NCI-H460 (cell line): ENCODE measurements around the gene CACNA1C. TPM values are rescaled to one million over a fixed set of nuclear protein-coding genes. Genes with fewer than 3 reads are reported as not detected.

Experiments used
- DNase-seq: peaks from one replicate; pipeline ENCODE4 v3.0.0-alpha.2; 2016; ENCODE audit warnings: low read depth; ENCODE audit errors: extremely low read depth
- total RNA-seq: library from RNA; depleted of rRNA; stranded (reverse); fragments of >200 nt; shearing (Covaris generic); gene quantifications from 2 replicates; pipeline ENCODE4 v1.2.3, GENCODE V29; 2014

Gene CACNA1C
- total RNA-seq, 1 experiment from 2014 or later: 0.37 TPM

GRCh38 chr12:2190085-2190484 is 137.3 kb downstream of the CACNA1C start:
- DNase-seq: no peak

GRCh38 chr12:2190896-2191533 is 138.2 kb downstream of the CACNA1C start:
- DNase-seq: no peak

DNA sequence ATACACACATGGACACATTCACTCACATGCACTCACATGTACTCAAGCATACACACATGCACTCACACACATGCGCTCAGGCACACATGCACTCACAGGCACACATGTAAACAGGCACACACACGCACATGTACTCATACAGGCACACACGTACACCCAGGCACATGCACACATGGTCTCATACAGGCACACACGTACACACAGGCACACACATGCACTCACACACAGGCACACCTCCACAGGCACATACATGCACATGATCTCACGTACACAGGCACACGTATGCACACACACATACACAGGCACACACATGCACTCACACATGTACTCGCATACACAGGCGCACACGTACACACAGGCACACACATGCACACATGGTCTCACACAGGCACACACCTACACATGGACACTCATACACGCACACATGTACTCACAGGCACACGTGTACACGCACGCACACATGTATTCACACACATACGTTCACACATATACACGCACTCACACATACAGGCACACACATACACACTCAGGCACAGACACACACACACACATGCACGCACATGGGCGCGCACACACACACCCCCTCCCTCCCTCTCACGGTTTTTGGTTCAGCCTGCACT is 138.9 kb downstream of the CACNA1C start:
- no peak for DNase-seq

DNA sequence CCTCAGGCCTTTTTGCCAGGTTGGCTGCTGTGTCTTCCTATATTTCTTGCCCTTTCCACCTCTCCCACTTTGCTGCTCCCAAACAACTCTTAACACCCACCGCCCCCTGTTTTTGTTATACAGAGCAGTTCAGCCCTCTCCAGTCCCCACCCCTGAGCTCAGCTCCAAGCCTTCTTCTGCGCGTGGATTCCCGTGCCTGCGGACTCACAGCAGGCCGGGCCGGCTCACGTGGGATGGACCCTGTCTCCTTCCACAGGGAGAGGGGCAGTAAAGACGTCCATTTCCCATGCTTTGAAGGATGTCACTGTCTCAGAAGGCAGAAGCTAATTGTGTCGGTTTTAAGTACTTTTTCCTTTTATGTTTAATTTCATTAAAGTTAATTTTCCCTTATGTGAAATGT is 139.4 kb downstream of the CACNA1C start:
- no peak for DNase-seq

GRCh38 chr12:2194060-2194459 is 141.3 kb downstream of the CACNA1C start:
- no peak for DNase-seq

- no peak for DNase-seq
Observed at GRCh38 chr12:2194571-2194970, 141.8 kb downstream of the CACNA1C start.

DNA sequence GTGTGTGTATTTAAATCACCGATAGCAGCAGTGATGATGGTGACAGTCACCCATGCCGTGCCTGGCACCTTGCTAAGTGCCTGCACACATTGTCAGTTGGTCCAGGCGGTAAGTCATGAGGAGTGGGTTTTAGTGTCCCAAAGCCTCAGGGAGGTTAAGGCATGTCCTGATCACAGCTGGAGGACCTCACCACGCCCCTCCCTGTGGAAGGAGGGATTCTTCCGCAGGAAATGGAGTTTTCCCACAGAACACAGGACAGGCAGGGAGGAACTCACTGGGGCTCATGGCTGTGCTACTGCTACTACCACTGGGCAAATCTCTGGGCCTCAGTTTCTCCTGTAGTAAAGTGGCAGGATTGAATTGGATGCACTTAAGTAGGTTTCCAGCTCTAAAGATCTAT is 142.3 kb downstream of the CACNA1C start:
- DNase-seq: no peak

- DNase-seq: no peak
Observed at GRCh38 chr12:2198005-2198501, 145.3 kb downstream of the CACNA1C start.

DNA sequence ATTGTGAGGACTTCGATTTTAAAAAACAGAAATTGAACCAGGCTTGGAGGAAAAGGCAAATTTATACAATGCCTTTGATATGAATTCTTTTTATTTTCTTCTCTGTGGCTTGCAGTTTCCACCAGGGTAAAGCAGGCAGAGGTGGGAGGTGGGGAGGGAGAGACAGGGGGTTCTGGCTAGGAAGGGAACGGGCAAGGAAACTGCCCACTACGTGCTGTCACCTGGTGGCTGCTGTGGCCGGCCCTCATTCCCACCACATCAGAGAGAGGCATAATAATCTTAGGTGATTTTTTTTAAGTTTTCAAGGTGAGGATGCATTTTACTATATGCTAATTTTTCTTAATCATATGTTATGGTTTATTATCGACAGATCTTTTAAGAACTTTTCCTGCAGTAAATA is 145.8 kb downstream of the CACNA1C start:
- DNase-seq: no peak

DNA sequence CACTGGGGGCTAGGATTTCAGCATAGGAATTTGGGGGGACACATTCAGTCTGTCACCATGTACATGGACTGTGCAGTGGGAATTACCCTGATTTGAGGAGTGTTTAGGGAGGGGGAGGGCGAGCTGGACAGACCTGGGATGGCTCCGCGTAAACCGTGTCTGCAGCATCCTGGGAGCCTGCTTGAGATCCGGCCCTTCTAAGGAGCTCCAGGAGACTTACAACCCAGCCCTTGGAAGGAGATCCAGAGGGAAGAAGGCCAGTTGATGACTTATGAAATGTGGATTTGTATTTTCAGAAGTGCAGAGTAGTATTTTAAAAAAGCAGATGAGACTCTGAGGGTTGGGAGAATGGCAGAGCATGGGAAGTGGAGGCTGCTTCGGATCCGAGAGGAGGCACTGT is 153.2 kb downstream of the CACNA1C start:
- no peak for DNase-seq

DNA sequence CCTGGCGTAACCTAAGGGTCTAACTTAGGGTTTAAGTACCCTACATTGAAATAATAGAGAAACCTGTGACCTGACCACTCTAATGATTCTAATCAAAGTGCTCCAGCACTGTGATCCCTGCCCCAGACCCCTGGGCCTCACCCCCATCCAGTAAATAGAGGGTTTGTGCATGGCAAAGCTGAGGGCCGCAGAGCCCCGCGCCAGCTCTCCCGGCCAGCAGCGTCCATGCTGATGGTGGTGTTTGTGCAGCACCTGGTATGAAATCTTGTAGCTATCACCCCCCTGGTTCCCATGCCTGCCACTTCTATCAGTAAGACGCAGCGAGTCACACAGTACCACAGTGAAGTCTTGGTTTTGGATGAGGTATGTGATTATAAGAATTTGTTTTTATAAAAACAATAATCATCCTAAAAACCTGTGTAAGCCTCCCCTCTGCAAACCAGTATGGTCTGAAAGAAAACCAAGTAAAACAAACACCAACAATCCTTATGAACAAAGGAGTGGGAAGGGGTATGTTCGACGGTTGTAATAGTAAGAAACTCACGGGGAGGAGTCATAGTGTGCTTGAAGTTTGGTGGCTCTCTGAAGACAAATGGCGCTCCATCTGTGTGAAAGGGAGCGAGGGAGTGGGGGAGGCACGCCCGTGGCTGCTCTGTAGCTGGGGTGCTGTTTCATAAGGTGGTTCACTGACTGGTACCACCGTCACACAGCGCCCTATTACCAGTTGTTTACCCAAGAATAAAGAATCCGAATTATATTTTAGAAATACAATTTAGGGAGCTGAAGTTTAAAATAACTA is 156.2 kb downstream of the CACNA1C start:
- no peak for DNase-seq

- DNase-seq: no peak
Observed at GRCh38 chr12:2211119-2211518, 158.3 kb downstream of the CACNA1C start.

- no peak for DNase-seq
Observed at GRCh38 chr12:2212537-2212936, 159.8 kb downstream of the CACNA1C start.

DNA sequence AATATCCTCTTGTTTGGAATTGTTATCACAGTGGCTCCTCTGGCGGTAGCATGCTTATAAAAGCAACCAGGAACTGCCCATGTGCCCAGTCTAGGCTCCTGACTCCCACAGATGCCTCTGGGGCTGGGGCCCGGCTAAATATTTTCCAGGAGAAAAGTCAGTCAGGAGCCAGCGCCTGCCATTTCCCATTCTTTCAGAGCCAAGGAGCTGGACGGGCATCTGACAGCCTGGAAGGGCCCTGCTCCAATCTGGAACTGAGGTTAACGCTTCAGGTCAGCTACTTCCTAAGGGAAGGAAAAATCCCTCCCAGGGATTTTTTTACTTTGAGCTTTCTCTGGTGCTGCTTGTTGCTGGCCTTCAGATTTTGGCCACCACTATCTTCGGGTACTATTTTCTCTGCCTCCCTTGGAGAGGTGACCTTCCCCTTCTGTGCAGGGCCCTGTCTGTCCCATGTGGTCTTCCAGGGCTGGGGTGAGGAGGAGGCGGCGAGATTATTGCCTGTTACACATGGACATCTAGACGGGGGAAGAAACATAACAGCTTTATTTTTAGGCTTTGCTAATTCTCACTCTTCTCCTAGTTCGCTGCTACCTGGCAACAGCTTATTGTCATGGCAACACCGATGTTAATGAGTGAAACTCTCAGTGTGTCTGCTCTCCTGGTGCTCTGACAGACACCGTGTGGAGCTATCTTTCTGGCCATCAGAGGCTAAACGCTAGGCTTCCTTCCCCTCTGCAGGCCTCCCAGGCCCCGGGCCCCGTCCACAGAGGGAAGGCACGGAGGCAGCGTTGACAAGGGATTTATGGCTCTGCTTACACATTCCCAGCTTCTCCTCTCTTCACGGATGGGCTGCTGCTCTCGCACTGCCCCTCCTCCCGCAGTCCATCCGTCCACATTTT is 160.4 kb downstream of the CACNA1C start:
- DNase-seq: no peak

DNA sequence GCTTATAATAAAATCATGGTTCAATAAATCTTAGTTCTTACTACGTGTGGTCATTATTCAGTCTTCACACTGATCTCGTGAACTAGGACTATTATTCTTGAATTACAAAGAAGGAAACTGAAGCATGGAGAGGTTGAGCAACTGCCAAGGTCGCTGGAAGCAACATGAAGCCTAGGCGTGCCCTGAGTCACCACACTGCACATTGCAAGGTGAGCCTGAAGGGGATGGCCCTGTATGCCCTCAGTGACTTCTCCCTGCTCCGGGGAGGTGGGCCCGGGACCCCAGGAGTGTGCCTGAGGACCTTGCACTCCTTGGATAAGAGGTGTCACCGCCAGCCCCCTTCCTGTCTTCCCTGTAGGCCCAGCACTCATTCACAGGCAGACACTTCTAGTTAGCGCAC is 161.6 kb downstream of the CACNA1C start:
- DNase-seq: no peak

- DNase-seq: no peak
Observed at GRCh38 chr12:2215709-2216560, 163.1 kb downstream of the CACNA1C start.

GRCh38 chr12:2218706-2219105 is 165.9 kb downstream of the CACNA1C start:
- DNase-seq: no peak

DNA sequence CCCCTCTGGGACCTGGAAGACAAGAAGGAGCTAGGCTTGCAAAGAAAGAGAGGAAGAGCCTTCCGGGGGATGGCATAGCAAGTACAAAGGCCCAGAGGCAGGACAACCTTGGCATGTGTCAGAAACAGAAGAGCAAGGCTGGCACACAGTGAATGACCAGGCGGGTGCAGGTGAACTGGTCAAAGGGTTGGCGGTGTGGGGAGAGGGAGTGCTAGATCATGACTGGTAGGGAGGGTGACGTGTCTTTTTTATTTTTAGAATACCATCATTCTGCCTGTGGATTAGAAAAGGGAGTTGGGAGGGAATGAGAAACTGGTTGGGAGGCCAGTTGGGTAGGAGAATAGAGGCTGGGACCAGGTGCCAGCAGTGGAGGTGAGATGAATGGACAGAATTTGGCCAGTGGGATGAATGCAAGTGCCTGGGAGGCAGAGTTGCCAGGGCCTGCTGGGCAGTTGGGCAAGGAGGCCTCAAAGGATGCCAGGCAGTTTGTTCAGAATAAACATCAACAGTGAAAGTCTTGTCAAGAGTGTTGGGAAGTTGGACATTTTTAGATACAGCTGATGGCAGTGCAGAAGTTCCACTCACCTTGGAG is 168.3 kb downstream of the CACNA1C start:
- no peak for DNase-seq

GRCh38 chr12:2222691-2223090 is 169.9 kb downstream of the CACNA1C start:
- no peak for DNase-seq
